ENCODE results near the gene S100PBP.

- no peak for TF ChIP-seq TAF1 (IDR thresholded peaks at IDR 0.05; ENCODE audit: borderline replicate concordance, low read depth, low read length)
- no peak for TF ChIP-seq POLR2AphosphoS5 (IDR thresholded peaks at IDR 0.05; ENCODE audit: low read depth, low read length)
- no peak for TF ChIP-seq CTCF (IDR thresholded peaks at IDR 0.05)
- TF ChIP-seq CHD2 (IDR thresholded peaks at IDR 0.05; ENCODE audit: low read length, partially characterized antibody): no peak
- TF ChIP-seq EP300 (IDR thresholded peaks at IDR 0.05; ENCODE audit: borderline replicate concordance in 1 of 2, low read depth in 1 of 2, low read length in 1 of 2): no peak
- TF ChIP-seq GATA2 (CRISPR knock-in tag; IDR thresholded peaks at IDR 0.05): no peak
- TF ChIP-seq SIN3A (IDR thresholded peaks at IDR 0.05; ENCODE audit: borderline replicate concordance, low read depth, low read length): no peak
These were observed 49.2 kb upstream of the S100PBP start for GRCh38 chr1:32768110-32768850.

All from SK-N-SH (cell line).